Caco-2 (cell line): Measurements from ENCODE around the gene UBAP1. TPM values are rescaled to one million over a fixed set of nuclear protein-coding genes. Genes with fewer than 3 reads are reported as not detected.

Experiments used
- BruUV-seq: library from RNA; stranded (reverse); fragments of 400-500 nt; replicated peaks from 2 replicates; lab custom pipeline; 2021; lab: Mats Ljungman, UMichigan
- CTCF ChIA-PET: fragments of 300-600 bp; sonication (Branson Sonifier 250); formaldehyde crosslinking; loops from one replicate; lab custom pipeline; 2022; ENCODE audit warnings: antibody characterized with exemption; lab: Charles Lee
- POLR2A ChIA-PET: fragments of 300-600 bp; sonication (Branson Sonifier 250); formaldehyde crosslinking; loops from one replicate; lab custom pipeline; 2022; ENCODE audit warnings: antibody characterized with exemption; lab: Charles Lee
- DNase-seq, 2 experiments: peaks; one replicate each; pipeline versions ENCODE4 v3.0.0 to v3.0.0-alpha.2; 2020 to 2022
- H3K27me3 ChIP-seq: replicated peaks from 2 replicates; pipeline ENCODE4 v1.6.0; 2011; ENCODE audit warnings: low read length; ENCODE audit not compliant: control insufficient read depth, insufficient read depth
- H3K36me3 ChIP-seq: 2 replicates; pipeline ENCODE4 v1.5.1; 2011; ENCODE audit warnings: low read length; ENCODE audit not compliant: control insufficient read depth, insufficient read depth
- H3K4me1 ChIP-seq: fragments of 250-450 bp; sonication (Bioruptor Pico); 2 replicates; pipeline ENCODE4 v1.5.1; 2020; ENCODE audit warnings: mild to moderate bottlenecking
- H3K4me3 ChIP-seq: 2 replicates; pipeline ENCODE4 v1.5.1; 2011; ENCODE audit warnings: low read depth, mild to moderate bottlenecking, control low read depth, low read length
- H3K9me3 ChIP-seq: fragments of 250-450 bp; sonication (Bioruptor Pico); 2 replicates; pipeline ENCODE4 v1.5.1; 2020; ENCODE audit warnings: mild to moderate bottlenecking, moderate library complexity
- H3K27ac Mint-ChIP-seq: one replicate; pipeline ENCODE4 v1.8.0; 2022; ENCODE audit warnings: mixed read lengths; ENCODE audit not compliant: unreplicated experiment
- H3K27me3 Mint-ChIP-seq: one replicate; pipeline ENCODE4 v1.8.0; 2022; ENCODE audit warnings: mixed read lengths; ENCODE audit not compliant: insufficient read depth, unreplicated experiment
- H3K36me3 Mint-ChIP-seq: one replicate; pipeline ENCODE4 v1.8.0; 2022; ENCODE audit warnings: mild to moderate bottlenecking, mixed read lengths; ENCODE audit not compliant: insufficient read depth, unreplicated experiment
- H3K4me1 Mint-ChIP-seq: one replicate; pipeline ENCODE4 v1.8.0; 2022; ENCODE audit warnings: low read depth, mixed read lengths; ENCODE audit not compliant: unreplicated experiment
- H3K4me3 Mint-ChIP-seq: one replicate; pipeline ENCODE4 v1.8.0; 2022; ENCODE audit warnings: mild to moderate bottlenecking, moderate library complexity, mixed read lengths; ENCODE audit not compliant: unreplicated experiment
- H3K9me3 Mint-ChIP-seq: one replicate; pipeline ENCODE4 v1.8.0; 2022; ENCODE audit warnings: mixed read lengths; ENCODE audit not compliant: unreplicated experiment
- intact Hi-C: fragments of 100-400 bp; cut with micrococcal nuclease; formaldehyde crosslinking; loops from one replicate; pipeline ENCODE4 v1.10.0; 2022; ENCODE audit not compliant: unreplicated experiment
- total RNA-seq: library from RNA; stranded (reverse); gene quantifications from 2 replicates; pipeline ENCODE4 v1.2.3, GENCODE V29; 2022
- TF ChIP-seq, protein P1 (sequence below), 2 experiments: fragments of 200-600 bp in 1 of 2; IDR thresholded peaks; 1 replicate in 1 of 2; 2 replicates in 1 of 2; pipeline versions ENCODE4 v1.5.1 to v1.8.0; 2011 to 2022; ENCODE audit warnings: antibody characterized with exemption in 1 of 2, control low read depth in 1 of 2, inconsistent platforms in 1 of 2, low read depth in 1 of 2, low read length in 1 of 2, mild to moderate bottlenecking in 1 of 2, moderate library complexity in 1 of 2; ENCODE audit not compliant: insufficient read depth in 1 of 2, severe bottlenecking in 1 of 2, unreplicated experiment in 1 of 2

Gene UBAP1
- total RNA-seq, 1 experiment from 2014 or later = 33.2 TPM

DNA sequence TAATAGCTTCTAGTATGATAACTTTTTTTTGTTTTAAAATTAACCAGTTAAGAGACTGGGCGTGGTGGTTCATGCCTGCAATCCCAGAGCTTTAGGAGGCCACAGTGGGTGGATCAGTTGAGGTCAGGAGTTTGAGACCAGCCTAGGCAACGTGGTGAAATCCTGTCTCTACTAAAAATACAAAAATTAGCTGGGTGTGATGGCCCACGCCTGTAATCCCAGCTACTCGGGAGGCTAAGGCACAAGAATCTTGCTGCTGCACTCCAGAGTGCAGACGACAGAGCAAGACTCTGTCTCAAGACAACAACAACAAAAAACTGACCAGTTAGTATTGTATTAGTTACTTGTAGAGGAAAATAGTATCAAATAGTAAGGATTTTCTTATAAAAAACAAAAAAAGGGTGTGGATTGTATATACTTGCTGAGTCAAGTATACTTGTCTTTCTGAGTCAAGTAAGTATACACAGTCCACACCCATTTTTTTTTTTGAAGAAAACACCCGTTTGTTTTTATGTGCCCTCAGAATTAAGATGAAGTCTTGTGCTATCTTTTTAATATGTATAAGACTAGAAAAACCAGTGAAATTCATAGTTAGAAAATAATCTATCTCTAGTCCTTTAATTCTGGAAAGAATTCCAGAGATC is 25.3 kb downstream of the UBAP1 start:
- peaks cover 6% of the 10 kb centered on the region for H3K4me1 Mint-ChIP-seq
- no peak overlapping the region for H3K27ac Mint-ChIP-seq
- no peak overlapping the region for H3K4me3 Mint-ChIP-seq
- H3K4me3 ChIP-seq = no peak overlapping the region
- H3K36me3 ChIP-seq = no peaks in the 10 kb centered on the region
- TF ChIP-seq, protein P1, sequence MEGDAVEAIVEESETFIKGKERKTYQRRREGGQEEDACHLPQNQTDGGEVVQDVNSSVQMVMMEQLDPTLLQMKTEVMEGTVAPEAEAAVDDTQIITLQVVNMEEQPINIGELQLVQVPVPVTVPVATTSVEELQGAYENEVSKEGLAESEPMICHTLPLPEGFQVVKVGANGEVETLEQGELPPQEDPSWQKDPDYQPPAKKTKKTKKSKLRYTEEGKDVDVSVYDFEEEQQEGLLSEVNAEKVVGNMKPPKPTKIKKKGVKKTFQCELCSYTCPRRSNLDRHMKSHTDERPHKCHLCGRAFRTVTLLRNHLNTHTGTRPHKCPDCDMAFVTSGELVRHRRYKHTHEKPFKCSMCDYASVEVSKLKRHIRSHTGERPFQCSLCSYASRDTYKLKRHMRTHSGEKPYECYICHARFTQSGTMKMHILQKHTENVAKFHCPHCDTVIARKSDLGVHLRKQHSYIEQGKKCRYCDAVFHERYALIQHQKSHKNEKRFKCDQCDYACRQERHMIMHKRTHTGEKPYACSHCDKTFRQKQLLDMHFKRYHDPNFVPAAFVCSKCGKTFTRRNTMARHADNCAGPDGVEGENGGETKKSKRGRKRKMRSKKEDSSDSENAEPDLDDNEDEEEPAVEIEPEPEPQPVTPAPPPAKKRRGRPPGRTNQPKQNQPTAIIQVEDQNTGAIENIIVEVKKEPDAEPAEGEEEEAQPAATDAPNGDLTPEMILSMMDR (IDR thresholded peaks at IDR 0.05; ENCODE audit: insufficient read depth in 1 of 2, low read depth in 1 of 2, low read length in 1 of 2, severe bottlenecking in 1 of 2, unreplicated experiment in 1 of 2) = no peak
- ChIA-PET CTCF (no interaction called here), POLR2A (interaction anchor here (0.6 kb wide), 1 partner anchor 9 kb away, joined by 4 read pairs; no protein-coding TSS in a partner anchor)
- DNase-seq = no peak
- H3K36me3 Mint-ChIP-seq = peaks cover 11% of the 10 kb centered on the region
- H3K27me3 ChIP-seq = no peaks in the 10 kb centered on the region
- H3K4me1 ChIP-seq = 0 out of 2 replicates have a peak, but pooled peaks cover 4% of the 10 kb centered on the region
- H3K27me3 Mint-ChIP-seq = no peaks in the 10 kb centered on the region
- intact Hi-C loops = no loop called here
- BruUV-seq = no TSS peak
- H3K9me3 ChIP-seq = no peaks in the 10 kb centered on the region
- H3K9me3 Mint-ChIP-seq = no peaks in the 10 kb centered on the region

DNA sequence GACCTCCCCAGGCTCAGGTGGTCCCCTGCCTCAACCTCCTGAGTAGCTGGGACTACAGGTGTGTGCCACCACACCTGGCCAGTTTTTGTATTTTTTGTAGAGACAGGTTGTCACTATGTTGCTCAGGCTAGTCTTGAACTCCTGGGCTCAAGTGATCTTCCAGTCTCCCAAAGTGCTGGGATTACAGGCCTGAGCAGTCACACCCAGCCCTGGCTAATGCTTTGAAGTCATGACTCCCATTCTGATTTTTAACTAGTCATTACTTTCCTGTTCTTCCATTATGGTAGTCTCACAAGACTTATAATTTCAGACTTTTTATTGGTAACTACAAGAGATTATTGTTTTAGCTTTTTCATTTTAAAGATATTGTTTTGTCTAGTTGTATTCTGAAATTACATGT is 26.3 kb downstream of the UBAP1 start:
- intact Hi-C loops = no loop called here
- Mint-ChIP-seq H3K27me3 (no peaks in the 10 kb centered on the region), H3K27ac (no peak overlapping the region), H3K9me3 (no peaks in the 10 kb centered on the region), H3K4me1 (no peaks in the 10 kb centered on the region), H3K4me3 (no peak overlapping the region), H3K36me3 (peaks cover 11% of the 10 kb centered on the region)
- no TSS peak for BruUV-seq
- H3K4me1 ChIP-seq = 0 out of 2 replicates have a peak, but pooled peaks cover 4% of the 10 kb centered on the region
- ChIA-PET CTCF (no interaction called here), POLR2A (no interaction called here)
- H3K9me3 ChIP-seq = no peaks in the 10 kb centered on the region
- TF ChIP-seq, protein P1 (IDR thresholded peaks at IDR 0.05; ENCODE audit: insufficient read depth in 1 of 2, low read depth in 1 of 2, low read length in 1 of 2, severe bottlenecking in 1 of 2, unreplicated experiment in 1 of 2) = no peak
- no peak overlapping the region for H3K4me3 ChIP-seq
- no peak for DNase-seq
- H3K36me3 ChIP-seq = no peaks in the 10 kb centered on the region
- H3K27me3 ChIP-seq = no peaks in the 10 kb centered on the region

DNA sequence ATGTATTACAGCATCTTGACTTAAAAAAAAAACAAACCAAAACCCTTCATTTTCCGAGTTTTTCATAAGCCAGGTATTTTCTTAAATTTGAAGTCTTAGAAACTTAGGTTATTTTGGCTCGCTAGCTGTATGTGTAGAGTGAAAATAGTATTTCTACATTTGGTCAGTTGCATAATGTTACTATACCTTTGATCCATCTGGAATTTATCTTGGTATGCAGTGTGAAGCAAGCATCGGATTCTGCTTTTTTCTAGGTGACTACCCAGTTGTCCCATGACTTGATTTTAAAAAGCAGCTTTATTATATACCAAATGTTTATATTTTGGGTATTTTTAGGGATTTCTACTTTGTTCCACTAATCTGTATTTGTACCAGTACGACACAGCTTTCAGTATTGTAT is 27.7 kb downstream of the UBAP1 start:
- Mint-ChIP-seq H3K9me3 (no peaks in the 10 kb centered on the region), H3K27me3 (no peaks in the 10 kb centered on the region), H3K4me1 (no peaks in the 10 kb centered on the region), H3K27ac (no peak overlapping the region), H3K36me3 (peaks cover 11% of the 10 kb centered on the region), H3K4me3 (no peak overlapping the region)
- H3K4me1 ChIP-seq = 0 out of 2 replicates have a peak, but pooled peaks cover 4% of the 10 kb centered on the region
- no peaks in the 10 kb centered on the region for H3K9me3 ChIP-seq
- DNase-seq = peak in 1 of 2 experiments; percentile 36
- TF ChIP-seq, protein P1 (IDR thresholded peaks at IDR 0.05; ENCODE audit: insufficient read depth in 1 of 2, low read depth in 1 of 2, low read length in 1 of 2, severe bottlenecking in 1 of 2, unreplicated experiment in 1 of 2) = no peak
- no peaks in the 10 kb centered on the region for H3K27me3 ChIP-seq
- H3K4me3 ChIP-seq = no peak overlapping the region
- POLR2A ChIA-PET = interaction anchor here (1.1 kb wide), 1 partner anchor 28 kb away, joined by 3 read pairs; the partner anchor contains the start of gene UBAP1
- CTCF ChIA-PET = interaction anchor here (1.0 kb wide), 1 partner anchor 20 kb away, joined by 3 read pairs; no protein-coding TSS in a partner anchor
- BruUV-seq = no TSS peak
- no peaks in the 10 kb centered on the region for H3K36me3 ChIP-seq
- intact Hi-C loops = loop anchor here (2.0 kb wide), 1 partner anchor 28 kb away; the partner anchor contains the start of gene UBAP1
